ENCODE results near the gene C16orf92.
"Not testable (repeated sequence)": the region's sequence is repeated elsewhere in the genome, so short reads cannot be mapped to it uniquely, and the experiment has no call there.

Gene C16orf92

DNA sequence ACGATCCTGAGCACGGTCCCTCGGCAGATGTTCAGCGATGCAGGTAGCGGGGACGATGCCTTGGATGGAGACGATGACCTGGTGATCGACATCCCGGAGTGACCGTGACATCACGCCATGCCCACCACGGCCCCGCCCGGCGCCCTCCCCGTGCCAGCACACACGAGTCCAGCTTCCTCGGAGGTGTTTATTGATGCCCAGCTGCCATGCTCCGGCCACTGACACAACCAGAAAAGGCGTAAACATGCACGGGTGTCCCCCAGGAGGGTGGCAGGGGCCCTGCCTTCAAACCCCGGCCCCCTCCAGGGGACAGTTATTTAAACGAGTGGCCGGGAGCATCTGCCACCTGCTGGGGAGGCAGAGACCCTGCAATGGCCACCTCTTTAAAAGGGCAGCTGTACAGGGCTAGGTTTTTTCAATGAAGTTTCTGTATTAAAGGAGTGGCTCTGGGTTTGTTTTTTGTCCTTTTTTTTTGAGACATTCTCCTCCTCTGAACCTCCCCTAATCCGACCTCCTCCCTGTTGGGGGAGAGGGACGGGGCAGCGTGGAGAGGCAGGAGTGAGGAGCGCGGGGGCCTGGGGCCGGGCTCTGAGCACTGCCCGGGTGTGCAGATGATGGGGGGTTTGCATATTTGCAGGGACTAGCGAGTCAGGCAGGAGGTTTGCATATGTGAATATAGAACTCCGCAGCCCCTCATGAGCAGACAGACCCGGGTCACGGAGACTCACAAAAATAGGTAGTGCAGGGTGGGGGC lies 17.5 kb upstream of the C16orf92 start:
- peak in 1 of 2 experiments; percentile 52 for DNase-seq

DNA sequence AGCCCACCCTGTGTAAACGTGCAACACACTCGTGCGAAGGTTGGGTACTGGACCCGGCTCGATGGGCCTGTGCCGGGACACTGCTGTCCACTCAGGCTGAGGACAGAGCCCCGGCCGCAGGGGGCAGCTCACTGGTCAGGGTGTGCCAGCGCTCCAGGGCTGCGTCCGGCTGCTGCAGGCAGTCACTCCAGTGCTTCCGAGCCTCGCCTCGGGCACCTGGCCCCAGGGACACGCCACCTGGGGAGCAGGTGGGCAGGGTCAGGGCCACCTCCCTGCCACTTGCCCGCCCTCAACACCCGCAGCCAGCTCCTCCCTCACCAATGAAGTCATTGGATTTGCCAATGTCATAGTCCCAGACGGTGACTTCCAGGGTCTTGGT lies 16.9 kb upstream of the C16orf92 start:
- no peak for DNase-seq

- DNase-seq = no peak
Observed at GRCh38 chr16:30006659-30007377, 16.2 kb upstream of the C16orf92 start.

DNA sequence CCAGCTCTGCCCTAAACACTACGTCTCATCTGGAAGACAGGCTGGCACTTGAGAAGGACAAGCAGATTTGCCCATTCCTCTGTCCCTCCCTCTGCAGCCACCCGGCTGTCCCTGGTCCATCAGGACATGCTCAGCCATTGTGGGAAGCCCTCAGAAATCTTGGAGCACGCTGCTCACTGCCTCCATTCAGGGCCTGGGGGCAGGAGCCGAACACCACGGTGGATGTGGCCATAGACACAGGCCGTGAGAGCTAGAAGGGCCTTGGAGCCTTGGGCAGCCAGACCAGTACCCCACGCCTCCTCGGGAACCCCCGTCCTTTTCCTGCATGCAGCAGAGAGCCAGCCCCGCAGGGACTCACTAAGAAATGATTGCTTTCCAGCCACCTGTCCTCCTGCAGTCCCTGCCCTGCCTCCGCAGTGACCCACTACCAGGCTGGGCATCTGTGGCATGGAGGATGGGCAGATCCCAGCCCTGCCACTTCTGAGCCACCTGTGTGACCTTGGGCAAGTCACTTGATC lies 15.6 kb upstream of the C16orf92 start:
- DNase-seq = no peak

- DNase-seq = no peak
Observed at GRCh38 chr16:30009085-30009862, 13.7 kb upstream of the C16orf92 start.

GRCh38 chr16:30009990-30010843 lies 12.8 kb upstream of the C16orf92 start:
- DNase-seq = no peak

GRCh38 chr16:30010844-30011713 lies 11.9 kb upstream of the C16orf92 start, which contains the start of gene DOC2A:
Gene DOC2A (minus strand): TSS chr16:30011027. CDS start chr16:30010222, 805 bp downstream.
- peak in 1 of 2 experiments; percentile 48 for DNase-seq

- no peak for DNase-seq
Observed at GRCh38 chr16:30011714-30012504, 11.1 kb upstream of the C16orf92 start.

DNA sequence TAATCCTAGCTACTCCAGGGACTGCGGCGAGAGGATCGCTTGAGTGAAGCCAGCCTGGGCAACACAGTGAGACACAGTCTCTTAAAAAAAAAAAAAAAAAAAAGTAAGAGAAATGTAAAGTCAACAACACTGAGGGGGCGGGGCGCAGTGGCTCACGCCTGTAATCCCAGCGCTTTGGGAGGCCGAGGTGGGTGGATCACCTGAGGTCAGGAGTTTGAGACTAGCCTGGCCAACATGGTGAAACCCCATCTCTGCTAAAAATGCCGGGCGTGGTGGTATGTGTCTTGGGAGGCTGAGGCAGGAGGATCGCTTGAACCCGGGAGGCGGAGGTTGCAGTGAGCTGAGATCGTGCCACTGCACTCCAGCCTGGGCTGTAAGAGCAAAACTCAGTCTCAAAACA lies 10.4 kb upstream of the C16orf92 start:
- not testable (repeated sequence) for DNase-seq

DNA sequence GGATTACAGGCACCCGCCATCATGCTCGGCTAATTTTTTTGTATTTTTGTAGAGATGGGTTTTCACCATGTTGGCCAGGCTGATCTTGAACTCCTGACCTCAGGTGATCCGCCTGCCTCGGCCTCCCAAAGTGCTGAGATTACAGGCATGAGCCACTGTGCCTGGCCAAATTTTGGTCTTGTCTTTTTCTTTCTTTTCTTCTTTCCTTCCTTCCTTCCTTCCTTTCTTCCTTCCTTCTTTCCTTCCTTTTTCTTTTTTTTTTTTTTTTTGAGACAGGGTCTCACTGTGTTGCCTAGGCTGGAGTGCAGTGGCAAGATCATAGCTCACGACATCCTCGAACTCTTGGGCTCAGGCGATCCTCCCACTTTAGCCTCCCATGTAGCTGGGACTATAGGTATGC lies 7.5 kb upstream of the C16orf92 start:
- DNase-seq = not testable (repeated sequence)

- DNase-seq = no peak
Observed at GRCh38 chr16:30016555-30017276, 6.3 kb upstream of the C16orf92 start.

DNA sequence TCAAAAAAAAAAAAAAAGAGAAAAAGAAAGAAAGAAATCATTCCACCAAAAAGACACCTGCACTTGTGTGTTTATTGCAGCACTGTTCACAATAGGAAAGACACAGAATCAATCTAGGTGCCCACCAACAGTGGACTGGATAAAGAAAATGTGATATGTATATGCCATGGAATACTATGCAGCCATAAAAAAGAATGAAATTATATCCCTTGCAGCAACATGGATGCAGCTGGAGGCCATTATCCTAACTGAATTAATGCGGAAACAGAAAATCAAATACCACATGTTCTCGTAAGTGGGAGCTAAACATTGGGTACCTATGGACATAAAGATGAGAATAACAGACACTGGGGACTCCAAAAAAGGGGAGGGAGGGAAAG lies 5.7 kb upstream of the C16orf92 start:
- no peak for DNase-seq

GRCh38 chr16:30017937-30018336 lies 5.1 kb upstream of the C16orf92 start:
- DNase-seq = not testable (repeated sequence)

GRCh38 chr16:30018731-30019158 lies 4.3 kb upstream of the C16orf92 start:
- DNase-seq = no peak

DNA sequence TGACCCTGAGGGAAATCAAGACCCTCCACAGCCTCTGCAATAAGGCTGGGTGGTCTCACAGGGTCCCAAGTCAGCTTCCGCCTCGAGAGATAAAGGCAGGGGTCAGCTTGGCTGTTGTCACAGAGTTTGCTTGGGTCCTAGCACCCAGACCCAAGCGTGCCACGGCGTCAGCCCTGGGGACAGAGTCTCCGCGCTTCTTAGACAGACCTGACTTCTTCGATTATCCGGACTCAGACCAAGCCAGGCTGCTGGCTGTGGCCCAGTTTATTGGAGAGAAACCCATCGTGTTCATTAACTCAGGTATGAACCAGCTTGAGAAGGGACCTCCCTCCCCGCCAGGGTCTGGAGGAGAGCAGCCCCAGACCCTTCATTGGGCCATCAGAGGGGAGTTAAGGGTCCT lies 588 bp downstream of the C16orf92 start:
- DNase-seq = no peak

GRCh38 chr16:30024451-30024850 lies 1.5 kb downstream of the C16orf92 start:
- DNase-seq = no peak

DNA sequence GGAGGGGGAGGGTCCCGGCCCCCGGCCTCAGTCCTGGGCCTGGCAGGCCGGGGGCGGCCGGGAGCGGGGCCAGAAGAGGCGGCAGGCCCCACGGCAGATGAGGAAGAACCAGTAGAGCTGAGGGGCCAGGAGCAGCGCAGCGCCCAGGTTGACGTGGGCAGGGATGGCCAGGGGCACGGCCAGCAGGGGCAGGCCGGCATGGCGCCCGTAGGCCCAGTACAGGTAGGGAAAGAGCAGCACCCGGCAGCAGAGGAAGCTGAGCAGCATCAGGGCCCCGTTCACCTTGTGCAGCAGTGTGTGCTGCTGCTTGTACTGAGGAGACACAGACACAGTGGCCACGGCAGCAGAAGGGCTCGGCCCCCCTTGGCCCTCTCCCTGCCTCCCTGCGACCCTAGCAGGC lies 2.2 kb downstream of the C16orf92 start:
- no peak for DNase-seq

DNA sequence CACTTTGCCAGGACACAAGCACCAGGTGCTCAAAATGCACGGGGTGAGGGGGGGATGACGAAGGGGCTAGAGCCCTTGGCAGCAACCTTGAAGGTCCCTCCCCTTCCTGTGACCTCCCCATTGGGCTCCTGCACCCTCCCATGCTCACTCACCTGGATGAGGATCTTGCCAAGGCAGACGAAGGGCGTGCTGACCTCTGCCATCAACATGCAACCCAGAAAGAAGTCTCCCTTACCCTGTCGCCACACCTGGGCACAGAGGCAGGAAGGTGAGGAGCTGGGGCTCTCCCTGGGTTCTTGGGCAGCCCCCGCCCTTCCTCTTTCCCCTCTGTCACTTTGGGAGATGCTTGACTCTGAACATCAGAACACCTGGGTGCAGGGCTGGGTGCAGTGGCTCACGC lies 2.6 kb downstream of the C16orf92 start:
- DNase-seq = no peak

- DNase-seq = no peak
Observed at GRCh38 chr16:30026449-30026848, 3.5 kb downstream of the C16orf92 start.

All from activated T-cell treated with anti-CD3 and anti-CD28 coated beads, Interleukin-2, amount 50 U/mL, for 48 hours (primary cell).